Measurements from ENCODE around the gene IQCC.

Gene IQCC

DNA sequence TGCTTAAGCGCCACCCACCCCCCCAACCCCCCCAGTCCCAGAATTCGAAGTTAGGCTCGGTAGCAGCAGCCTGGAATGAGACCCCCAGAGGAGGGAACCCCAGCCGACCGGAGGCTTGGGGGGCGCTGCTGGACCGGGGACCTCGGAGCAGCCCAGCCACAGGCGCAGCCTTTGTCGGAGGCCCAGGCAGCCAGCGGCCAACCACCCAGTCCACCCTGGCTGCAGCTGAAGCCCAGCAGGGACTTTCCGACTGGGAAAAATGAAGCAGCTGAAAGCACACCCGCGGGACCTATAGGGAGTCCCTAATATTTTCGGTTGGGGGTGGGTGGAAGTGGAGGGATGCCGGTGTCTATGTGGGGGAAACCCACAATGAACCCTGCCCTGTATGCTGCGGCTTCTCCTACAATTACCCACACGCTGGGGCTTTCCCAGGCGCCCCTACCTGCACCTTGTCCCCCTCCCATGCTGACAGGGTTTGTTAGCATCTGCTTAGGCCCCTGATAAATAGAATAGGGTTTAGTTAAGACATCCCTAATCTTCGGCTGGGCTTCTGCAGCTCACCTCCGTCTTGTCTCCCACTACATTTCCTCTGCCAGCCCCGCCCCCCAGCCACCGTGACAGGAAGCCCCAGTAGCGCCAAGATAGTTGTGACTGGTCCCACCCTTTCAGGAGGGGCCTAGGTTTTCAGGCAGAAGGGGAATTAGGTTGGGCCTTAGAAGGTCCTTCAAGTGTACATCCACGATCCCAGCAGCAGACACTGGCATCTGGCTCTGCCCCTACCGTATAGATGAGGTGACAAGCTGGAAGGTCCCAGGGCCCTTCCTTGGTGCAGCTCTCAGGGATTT is 4.2 kb upstream of the IQCC start:
- Histone ChIP-seq H3K4me1 (ENCODE audit: control insufficient read depth, insufficient read depth, low read length, poor library complexity, severe bottlenecking) (peaks cover 42% of the 10 kb centered on the region), H3K36me3 (ENCODE audit: control insufficient read depth, insufficient read depth, low read length) (peaks cover 6% of the 10 kb centered on the region), H3K27ac (ENCODE audit: insufficient read depth, low read length, poor library complexity, severe bottlenecking) (peak overlapping the region; percentile 93), H3K4me3 (ENCODE audit: insufficient read depth, low read depth, low read length, poor library complexity, severe bottlenecking) (peak overlapping the region; percentile 67), H3K9me3 (ENCODE audit: control insufficient read depth, low read length) (no peaks in the 10 kb centered on the region), H3K27me3 (replicated peaks; ENCODE audit: control insufficient read depth, insufficient read depth, low read length, poor library complexity, severe bottlenecking) (no peaks in the 10 kb centered on the region)
- peak; percentile 67 to 74 (median 69) for DNase-seq

DNA sequence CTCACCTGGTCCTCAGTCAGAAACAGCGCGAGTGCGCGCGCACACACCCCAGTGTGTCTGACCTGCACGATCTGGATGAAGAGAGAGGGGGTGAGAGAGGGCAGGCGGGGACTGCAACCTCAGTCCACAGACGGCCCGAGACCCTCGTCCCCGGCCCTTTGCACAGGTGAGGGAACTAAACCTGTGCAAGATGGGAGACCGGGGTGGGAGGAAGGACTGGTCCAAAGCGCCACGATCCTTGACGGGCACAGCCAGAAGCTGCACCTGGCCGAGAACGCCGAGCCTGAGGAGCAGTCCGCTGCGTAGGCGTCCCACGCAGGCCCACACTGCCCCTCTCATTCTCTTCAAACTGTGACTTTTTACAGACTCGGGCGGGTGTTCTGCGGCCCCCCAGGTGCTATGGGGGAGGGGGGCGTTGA is 519 bp upstream of the IQCC start:
- DNase-seq = no peak
- H3K27ac ChIP-seq (ENCODE audit: insufficient read depth, low read length, poor library complexity, severe bottlenecking) = peak overlapping the region; percentile 75
- H3K9me3 ChIP-seq (ENCODE audit: control insufficient read depth, low read length) = no peaks in the 10 kb centered on the region
- H3K4me3 ChIP-seq (ENCODE audit: insufficient read depth, low read depth, low read length, poor library complexity, severe bottlenecking) = peak overlapping the region; percentile 74
- H3K27me3 ChIP-seq (replicated peaks; ENCODE audit: control insufficient read depth, insufficient read depth, low read length, poor library complexity, severe bottlenecking) = no peaks in the 10 kb centered on the region
- no peaks in the 10 kb centered on the region for H3K36me3 ChIP-seq (ENCODE audit: control insufficient read depth, insufficient read depth, low read length)
- peaks cover 27% of the 10 kb centered on the region for H3K4me1 ChIP-seq (ENCODE audit: control insufficient read depth, insufficient read depth, low read length, poor library complexity, severe bottlenecking)

DNA sequence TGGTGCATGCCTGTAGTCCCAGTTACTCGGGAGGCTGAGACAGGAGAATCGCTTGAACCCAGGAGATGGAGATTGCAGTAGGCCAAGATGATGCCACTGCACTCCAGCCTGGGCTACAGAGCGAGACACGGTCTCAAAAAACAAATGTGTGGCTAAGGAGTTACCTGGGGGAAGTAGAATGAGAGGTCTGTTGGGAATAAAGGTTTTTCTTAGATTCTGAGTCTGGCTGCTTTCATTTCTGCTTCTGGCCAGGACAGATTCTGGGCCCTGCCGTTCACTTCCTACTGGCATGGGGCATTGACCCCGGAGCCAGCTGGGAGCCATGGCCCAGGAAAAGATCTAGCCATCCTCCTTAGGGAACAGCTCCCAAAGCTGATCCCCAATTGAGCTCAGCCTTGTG is 3.0 kb downstream of the IQCC start:
- Histone ChIP-seq H3K27ac (ENCODE audit: insufficient read depth, low read length, poor library complexity, severe bottlenecking) (no peak overlapping the region), H3K36me3 (ENCODE audit: control insufficient read depth, insufficient read depth, low read length) (no peaks in the 10 kb centered on the region), H3K9me3 (ENCODE audit: control insufficient read depth, low read length) (no peaks in the 10 kb centered on the region), H3K4me3 (ENCODE audit: insufficient read depth, low read depth, low read length, poor library complexity, severe bottlenecking) (no peak overlapping the region), H3K4me1 (ENCODE audit: control insufficient read depth, insufficient read depth, low read length, poor library complexity, severe bottlenecking) (peaks cover 14% of the 10 kb centered on the region), H3K27me3 (replicated peaks; ENCODE audit: control insufficient read depth, insufficient read depth, low read length, poor library complexity, severe bottlenecking) (no peaks in the 10 kb centered on the region)
- DNase-seq = no peak

DNA sequence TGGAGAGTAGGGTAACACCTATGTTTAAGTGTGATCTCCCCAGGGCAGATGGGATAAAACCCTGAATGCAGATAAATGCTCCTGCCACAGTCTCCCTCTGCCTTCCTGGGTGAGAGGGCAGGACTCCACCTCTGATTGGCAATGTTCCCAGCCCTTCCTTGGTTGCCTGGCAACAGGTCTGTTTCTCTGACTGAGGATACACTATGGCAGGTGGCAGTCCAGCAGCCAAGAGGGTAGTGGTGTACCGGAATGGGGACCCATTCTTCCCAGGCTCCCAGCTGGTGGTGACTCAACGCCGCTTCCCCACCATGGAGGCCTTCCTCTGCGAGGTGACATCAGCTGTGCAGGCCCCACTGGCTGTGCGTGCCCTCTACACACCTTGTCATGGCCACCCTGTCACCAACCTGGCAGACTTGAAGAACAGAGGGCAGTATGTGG is 3.4 kb downstream of the IQCC start, which contains the start of gene DCDC2B:
Gene DCDC2B (plus strand): TSS at position 199 of the 438 bp plus-strand sequence. CDS start 5 bp downstream, at position 204.
- Histone ChIP-seq H3K36me3 (ENCODE audit: control insufficient read depth, insufficient read depth, low read length) (no peaks in the 10 kb centered on the region), H3K9me3 (ENCODE audit: control insufficient read depth, low read length) (no peaks in the 10 kb centered on the region), H3K27ac (ENCODE audit: insufficient read depth, low read length, poor library complexity, severe bottlenecking) (no peak within 1 kb of the TSS), H3K4me1 (ENCODE audit: control insufficient read depth, insufficient read depth, low read length, poor library complexity, severe bottlenecking) (peaks cover 14% of the 10 kb centered on the region), H3K4me3 (ENCODE audit: insufficient read depth, low read depth, low read length, poor library complexity, severe bottlenecking) (no peak within 1 kb of the TSS), H3K27me3 (replicated peaks; ENCODE audit: control insufficient read depth, insufficient read depth, low read length, poor library complexity, severe bottlenecking) (no peaks in the 10 kb centered on the region)
- DNase-seq = no peak

DNA sequence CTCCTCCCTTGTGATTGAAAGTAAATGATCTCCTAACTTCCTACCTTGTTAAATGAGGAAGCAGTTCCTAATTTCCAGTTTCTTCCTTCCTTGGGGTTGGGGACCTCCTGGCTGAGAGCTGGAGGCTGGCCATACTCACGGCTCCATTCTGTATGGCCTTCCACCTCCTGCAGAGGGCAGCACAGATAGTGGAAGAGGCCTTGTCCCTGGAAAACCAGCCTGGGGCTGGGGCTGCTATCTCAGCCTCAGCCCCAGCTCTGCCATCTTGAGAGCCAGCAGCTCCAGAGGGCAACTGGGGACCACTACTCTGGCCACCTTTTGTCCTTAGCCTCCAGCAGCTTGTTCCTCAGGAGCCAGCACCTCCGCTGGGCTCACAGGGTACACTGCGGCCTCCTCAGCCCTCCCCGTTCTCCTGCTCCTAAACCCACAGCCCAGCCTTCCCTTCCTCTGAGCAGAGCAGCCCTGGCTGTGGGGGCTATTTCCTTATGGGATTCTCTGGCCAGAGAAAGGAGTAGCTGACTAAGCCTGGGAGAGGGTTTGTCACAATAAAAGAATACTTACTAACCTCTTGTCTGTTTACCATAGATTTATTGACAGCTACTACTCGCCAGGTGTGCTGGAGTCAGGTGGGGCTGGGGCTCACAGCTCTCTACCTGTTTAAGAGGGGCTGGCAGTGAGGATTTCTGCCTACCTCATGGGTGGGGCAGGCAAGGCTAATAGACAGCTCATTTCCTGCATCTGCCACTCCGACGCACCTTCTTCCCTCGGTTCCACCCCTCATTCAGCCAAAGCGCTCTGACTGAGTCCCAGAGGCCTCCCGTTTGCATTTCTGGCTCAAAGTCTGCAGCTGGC is 10.4 kb downstream of the IQCC start:
- peak; percentile 21 to 40 (median 29) for DNase-seq
- H3K27me3 ChIP-seq (replicated peaks; ENCODE audit: control insufficient read depth, insufficient read depth, low read length, poor library complexity, severe bottlenecking) = no peaks in the 10 kb centered on the region

DNA sequence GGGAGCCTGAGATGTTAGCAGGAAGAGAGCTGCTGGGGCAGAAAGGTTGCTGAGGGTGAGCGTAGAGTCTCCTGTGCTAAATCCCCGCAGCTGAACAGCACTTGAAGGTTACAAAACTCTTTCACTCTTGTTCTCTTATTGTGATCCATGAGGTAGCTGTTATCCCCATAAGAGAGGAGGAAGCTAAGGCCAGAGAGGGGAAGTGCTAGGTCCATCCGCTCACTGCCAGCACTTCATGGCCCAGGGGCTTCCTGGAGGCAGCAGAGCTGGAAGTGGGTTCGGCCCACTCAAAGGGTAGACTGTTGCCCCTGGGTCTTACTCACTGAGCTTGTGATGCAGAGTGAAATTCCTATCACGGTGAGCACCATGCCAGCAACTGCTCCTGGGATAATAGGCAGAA is 11.1 kb downstream of the IQCC start:
- H3K4me3 ChIP-seq (ENCODE audit: insufficient read depth, low read depth, low read length, poor library complexity, severe bottlenecking) = no peak overlapping the region
- no peaks in the 10 kb centered on the region for H3K9me3 ChIP-seq (ENCODE audit: control insufficient read depth, low read length)
- H3K27me3 ChIP-seq (replicated peaks; ENCODE audit: control insufficient read depth, insufficient read depth, low read length, poor library complexity, severe bottlenecking) = no peaks in the 10 kb centered on the region
- peaks cover 19% of the 10 kb centered on the region for H3K4me1 ChIP-seq (ENCODE audit: control insufficient read depth, insufficient read depth, low read length, poor library complexity, severe bottlenecking)
- DNase-seq = no peak
- H3K36me3 ChIP-seq (ENCODE audit: control insufficient read depth, insufficient read depth, low read length) = peaks cover 12% of the 10 kb centered on the region
- H3K27ac ChIP-seq (ENCODE audit: insufficient read depth, low read length, poor library complexity, severe bottlenecking) = no peak overlapping the region

More for the DNA sequence above, 10.4 kb downstream of the IQCC start:
- H3K4me3 ChIP-seq (ENCODE audit: insufficient read depth, low read depth, low read length, poor library complexity, severe bottlenecking) = no peak overlapping the region
- H3K36me3 ChIP-seq (ENCODE audit: control insufficient read depth, insufficient read depth, low read length) = peaks cover 12% of the 10 kb centered on the region
- H3K9me3 ChIP-seq (ENCODE audit: control insufficient read depth, low read length) = no peaks in the 10 kb centered on the region
- peaks cover 13% of the 10 kb centered on the region for H3K4me1 ChIP-seq (ENCODE audit: control insufficient read depth, insufficient read depth, low read length, poor library complexity, severe bottlenecking)
- peak overlapping the region; percentile 6 for H3K27ac ChIP-seq (ENCODE audit: insufficient read depth, low read length, poor library complexity, severe bottlenecking)

DNA sequence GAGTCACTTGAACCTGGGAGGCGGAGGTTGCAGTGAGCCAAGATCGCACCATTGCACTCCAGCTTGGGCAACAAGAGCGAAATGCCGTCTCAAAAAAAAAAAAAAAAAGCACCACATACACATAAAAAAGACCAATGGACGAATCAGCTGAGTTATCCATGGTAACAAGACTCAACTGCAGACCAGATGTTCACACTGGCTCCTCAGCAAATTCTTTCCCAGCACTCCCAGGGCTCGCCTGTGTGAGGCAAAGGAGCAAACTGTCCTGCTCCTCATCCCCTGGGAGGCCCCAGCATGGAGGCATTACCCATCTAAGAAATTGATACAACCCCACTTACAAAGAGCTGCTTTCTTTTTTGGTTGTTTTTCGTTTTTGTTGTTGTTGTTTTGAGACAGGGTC is 13.6 kb downstream of the IQCC start:
- Histone ChIP-seq H3K4me3 (ENCODE audit: insufficient read depth, low read depth, low read length, poor library complexity, severe bottlenecking) (no peak overlapping the region), H3K9me3 (ENCODE audit: control insufficient read depth, low read length) (no peaks in the 10 kb centered on the region), H3K27me3 (replicated peaks; ENCODE audit: control insufficient read depth, insufficient read depth, low read length, poor library complexity, severe bottlenecking) (no peaks in the 10 kb centered on the region), H3K27ac (ENCODE audit: insufficient read depth, low read length, poor library complexity, severe bottlenecking) (no peak overlapping the region), H3K36me3 (ENCODE audit: control insufficient read depth, insufficient read depth, low read length) (peaks cover 12% of the 10 kb centered on the region), H3K4me1 (ENCODE audit: control insufficient read depth, insufficient read depth, low read length, poor library complexity, severe bottlenecking) (peaks cover 31% of the 10 kb centered on the region)
- no peak for DNase-seq

DNA sequence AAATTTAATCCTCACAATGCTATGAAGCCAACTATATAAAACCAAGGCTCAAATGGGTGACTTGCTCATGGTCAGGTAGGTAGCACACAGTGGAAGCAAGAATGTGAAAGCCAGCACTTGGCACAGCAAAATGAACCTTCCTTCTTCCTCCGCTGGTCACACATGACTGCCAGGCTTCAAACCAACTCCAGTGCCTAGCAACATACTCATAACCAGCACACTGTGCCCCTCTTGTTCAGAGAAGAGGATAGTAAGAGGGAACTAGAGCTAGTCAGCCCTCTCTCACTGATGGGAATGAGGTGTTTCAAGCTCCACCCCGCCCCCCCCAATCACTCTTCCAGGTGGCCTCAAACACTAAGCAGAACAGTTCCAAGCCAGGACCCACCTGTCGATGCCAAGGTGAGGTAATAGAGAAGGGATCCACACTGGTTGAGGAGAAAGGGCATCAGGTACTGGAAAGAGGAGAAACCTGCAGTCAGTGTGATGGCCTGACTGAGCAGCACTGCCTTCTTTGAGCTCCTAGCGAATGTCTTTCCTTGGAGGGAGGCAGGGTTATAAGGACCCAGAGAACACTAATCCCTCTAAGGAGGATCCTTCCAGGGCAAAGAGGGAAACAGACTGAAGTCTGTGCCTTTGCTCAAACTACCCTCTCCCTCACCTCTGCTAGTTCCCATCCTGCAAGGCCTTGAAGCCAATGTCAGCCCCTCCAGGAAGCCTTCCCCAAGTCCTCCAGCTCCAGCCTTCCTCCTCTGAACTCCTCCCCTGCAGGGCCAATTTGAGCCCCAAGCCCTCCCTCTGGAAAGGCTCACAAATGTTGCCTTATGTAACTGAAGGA is 15.5 kb downstream of the IQCC start:
- DNase-seq = no peak
- peak overlapping the region; percentile 96 for H3K27ac ChIP-seq (ENCODE audit: insufficient read depth, low read length, poor library complexity, severe bottlenecking)
- H3K9me3 ChIP-seq (ENCODE audit: control insufficient read depth, low read length) = no peaks in the 10 kb centered on the region
- H3K36me3 ChIP-seq (ENCODE audit: control insufficient read depth, insufficient read depth, low read length) = peaks cover 11% of the 10 kb centered on the region
- no peaks in the 10 kb centered on the region for H3K27me3 ChIP-seq (replicated peaks; ENCODE audit: control insufficient read depth, insufficient read depth, low read length, poor library complexity, severe bottlenecking)
- H3K4me1 ChIP-seq (ENCODE audit: control insufficient read depth, insufficient read depth, low read length, poor library complexity, severe bottlenecking) = peaks cover 25% of the 10 kb centered on the region
- H3K4me3 ChIP-seq (ENCODE audit: insufficient read depth, low read depth, low read length, poor library complexity, severe bottlenecking) = peak overlapping the region; percentile 70

DNA sequence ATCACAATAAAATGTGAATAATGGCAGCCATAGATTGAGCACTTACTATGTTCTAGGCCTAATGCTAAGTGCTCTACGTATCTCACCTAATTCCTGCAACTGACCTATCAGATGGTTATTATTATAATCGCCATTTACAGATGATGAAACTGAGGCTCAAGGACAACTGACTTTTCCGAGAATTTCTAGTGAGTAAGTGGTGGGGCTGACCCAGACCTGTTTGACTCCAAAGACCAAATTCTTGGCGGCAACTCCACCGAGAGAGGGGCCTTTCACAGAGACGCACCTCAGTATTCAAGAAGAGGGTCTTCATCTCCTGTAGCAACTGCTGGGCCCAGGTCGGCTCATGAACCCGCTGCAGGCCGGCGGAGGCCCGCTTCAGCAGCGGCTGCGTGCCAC is 16.1 kb downstream of the IQCC start:
- H3K4me3 ChIP-seq (ENCODE audit: insufficient read depth, low read depth, low read length, poor library complexity, severe bottlenecking) = peak overlapping the region; percentile 70
- H3K36me3 ChIP-seq (ENCODE audit: control insufficient read depth, insufficient read depth, low read length) = peaks cover 16% of the 10 kb centered on the region
- peak overlapping the region; percentile 96 for H3K27ac ChIP-seq (ENCODE audit: insufficient read depth, low read length, poor library complexity, severe bottlenecking)
- no peaks in the 10 kb centered on the region for H3K27me3 ChIP-seq (replicated peaks; ENCODE audit: control insufficient read depth, insufficient read depth, low read length, poor library complexity, severe bottlenecking)
- no peak for DNase-seq
- H3K4me1 ChIP-seq (ENCODE audit: control insufficient read depth, insufficient read depth, low read length, poor library complexity, severe bottlenecking) = peaks cover 20% of the 10 kb centered on the region
- H3K9me3 ChIP-seq (ENCODE audit: control insufficient read depth, low read length) = no peaks in the 10 kb centered on the region

Data from effector memory CD4-positive, alpha-beta T cell (primary cell).